GM12875 (cell line): Measurements from ENCODE around the gene GPC3.

Experiments
- H3K4me3 ChIP-seq: one replicate; pipeline ENCODE4 v1.5.1; 2011; ENCODE audit warnings: low read depth, low read length, control low read depth
- TF ChIP-seq, protein P1 (sequence below): IDR thresholded peaks from 2 replicates; pipeline ENCODE4 v1.5.1; 2011; ENCODE audit warnings: low read depth, mild to moderate bottlenecking, control low read depth, inconsistent platforms, low read length, moderate library complexity, borderline replicate concordance; ENCODE audit not compliant: insufficient read depth

GPC3 gene

DNA sequence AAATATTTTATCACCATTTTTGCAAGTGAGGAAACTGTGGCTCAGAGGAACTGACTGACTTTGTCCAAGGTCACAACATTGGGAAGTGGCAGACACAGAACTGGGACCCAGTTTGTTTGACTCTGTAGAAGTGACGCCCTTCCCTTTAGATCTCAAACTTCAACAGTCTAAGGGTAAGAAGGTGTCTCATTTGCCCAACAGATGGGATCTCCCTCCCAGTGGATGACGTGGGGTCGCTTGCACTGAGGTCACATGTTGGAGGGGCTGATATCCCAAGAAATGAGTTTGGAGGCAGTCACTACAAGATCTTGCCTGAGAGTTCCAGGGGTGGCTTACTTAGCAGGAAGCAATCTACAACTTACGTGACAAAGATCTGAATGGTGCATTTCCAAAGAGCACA is 397.6 kb downstream of the GPC3 start:
- TF ChIP-seq, protein P1, sequence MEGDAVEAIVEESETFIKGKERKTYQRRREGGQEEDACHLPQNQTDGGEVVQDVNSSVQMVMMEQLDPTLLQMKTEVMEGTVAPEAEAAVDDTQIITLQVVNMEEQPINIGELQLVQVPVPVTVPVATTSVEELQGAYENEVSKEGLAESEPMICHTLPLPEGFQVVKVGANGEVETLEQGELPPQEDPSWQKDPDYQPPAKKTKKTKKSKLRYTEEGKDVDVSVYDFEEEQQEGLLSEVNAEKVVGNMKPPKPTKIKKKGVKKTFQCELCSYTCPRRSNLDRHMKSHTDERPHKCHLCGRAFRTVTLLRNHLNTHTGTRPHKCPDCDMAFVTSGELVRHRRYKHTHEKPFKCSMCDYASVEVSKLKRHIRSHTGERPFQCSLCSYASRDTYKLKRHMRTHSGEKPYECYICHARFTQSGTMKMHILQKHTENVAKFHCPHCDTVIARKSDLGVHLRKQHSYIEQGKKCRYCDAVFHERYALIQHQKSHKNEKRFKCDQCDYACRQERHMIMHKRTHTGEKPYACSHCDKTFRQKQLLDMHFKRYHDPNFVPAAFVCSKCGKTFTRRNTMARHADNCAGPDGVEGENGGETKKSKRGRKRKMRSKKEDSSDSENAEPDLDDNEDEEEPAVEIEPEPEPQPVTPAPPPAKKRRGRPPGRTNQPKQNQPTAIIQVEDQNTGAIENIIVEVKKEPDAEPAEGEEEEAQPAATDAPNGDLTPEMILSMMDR: no peak
- no peak overlapping the region for H3K4me3 ChIP-seq

DNA sequence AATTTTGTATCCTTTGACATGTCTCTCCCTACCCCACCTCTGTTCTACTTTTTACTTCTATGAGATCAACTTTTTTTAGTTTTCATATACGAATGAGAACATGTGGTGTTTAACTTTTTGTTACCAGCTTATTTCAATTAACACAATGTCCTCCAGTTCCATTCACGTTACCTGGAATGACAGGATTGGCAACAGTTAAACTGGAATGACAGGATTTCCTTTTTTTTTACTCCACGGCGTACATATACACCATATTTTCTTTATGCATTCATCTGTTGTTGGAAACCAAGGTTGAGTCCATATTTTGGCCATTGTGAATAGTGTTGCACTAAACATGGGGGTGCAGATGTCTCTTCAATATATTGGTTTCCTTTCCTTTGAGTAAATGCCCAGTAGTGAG is 398.3 kb downstream of the GPC3 start:
- TF ChIP-seq, protein P1: no peak
- H3K4me3 ChIP-seq: no peak overlapping the region

DNA sequence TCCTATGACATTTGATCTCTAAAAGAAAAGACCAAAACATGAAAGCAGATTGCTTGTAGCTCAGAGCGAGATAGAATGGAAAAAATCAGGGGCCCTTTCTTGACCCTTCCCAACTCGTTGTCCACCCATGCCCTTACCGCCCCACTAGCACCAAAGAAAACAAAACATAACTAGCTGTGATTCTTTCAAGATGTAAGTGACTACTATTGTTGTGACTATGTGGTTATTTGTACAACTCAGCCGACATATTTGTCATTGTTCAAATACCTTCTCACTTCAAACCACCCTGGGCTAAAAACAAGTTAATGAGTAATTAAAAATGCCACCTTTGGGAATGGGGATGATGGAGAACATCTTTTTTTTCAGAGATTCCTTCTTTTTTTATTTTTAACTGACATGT is 399.0 kb downstream of the GPC3 start:
- no peak overlapping the region for H3K4me3 ChIP-seq
- TF ChIP-seq, protein P1: no peak

DNA sequence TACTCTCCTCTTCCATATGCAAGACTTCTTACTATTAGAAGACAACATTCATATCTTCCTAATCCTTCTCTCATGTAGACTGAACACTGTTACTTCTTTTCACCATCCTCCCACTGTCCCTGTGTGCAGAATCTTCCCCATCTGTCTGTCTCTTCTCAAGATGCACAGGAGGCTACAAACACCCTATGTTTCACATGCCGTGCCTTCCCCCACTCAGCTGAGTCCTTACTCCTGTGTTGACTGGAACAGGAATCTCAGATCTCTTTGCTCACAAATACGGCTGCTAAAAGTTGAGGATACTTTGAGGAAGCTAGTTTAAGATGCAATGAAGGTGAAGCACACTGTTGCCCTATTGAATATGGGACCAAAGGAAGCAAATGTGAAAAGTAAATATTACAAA is 401.6 kb downstream of the GPC3 start:
- H3K4me3 ChIP-seq: no peak overlapping the region
- TF ChIP-seq, protein P1: no peak

DNA sequence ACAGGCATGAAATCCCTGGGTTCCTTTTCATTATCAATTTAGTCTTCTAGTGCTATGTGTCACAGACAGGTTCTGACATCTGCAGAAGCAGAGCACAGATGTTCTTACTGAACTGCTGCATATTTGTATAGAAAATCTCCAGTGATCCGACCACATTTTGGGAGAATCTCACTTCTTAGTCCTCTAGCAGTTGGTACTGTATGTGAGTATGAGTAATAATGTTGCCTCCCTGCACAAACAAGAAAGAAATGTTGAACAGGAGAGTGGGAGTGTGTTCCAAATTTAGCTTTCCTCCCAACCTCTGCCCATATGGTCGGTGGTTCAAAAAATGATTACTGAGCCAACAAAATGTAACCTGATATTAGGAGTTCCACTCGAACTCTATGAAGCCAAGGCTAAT is 404.8 kb downstream of the GPC3 start:
- H3K4me3 ChIP-seq: no peak overlapping the region
- TF ChIP-seq, protein P1: no peak

DNA sequence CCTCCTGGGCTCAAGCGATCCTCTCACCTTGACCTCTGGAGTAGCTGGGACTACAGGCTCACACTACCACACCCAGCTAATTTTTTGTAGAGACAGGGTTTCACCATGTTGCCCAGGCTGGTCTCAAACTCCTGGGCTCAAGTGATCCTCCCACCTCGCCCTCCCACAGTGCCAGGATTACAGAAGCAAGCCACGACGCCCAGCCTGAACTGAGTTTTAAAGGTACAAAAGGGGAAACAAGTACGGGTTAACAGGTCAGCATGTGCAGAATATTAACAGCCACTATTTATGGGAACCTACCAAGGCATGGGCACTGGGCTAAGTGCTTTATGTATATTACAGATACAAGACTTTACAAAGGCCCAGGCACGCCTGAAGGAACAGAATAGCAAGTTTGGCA is 405.8 kb downstream of the GPC3 start:
- TF ChIP-seq, protein P1: no peak
- no peak overlapping the region for H3K4me3 ChIP-seq

DNA sequence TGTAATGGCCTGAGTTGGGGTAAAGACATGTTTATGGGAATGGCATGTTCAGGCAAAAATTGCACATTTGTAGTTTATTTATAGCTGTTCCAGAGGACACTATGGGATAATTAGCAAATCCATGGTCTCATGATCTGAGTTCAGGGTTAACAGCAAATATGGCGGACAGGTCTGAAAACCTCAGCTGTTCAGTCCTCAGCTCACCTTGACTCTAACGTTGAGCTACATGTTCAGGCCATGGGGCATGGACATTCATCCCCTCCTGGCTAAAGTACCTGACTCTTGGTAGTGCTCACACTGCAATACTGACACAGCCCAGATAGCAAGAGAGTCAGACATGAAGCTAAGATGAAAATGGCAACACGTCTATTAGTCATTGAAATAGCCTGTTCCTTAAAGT is 408.5 kb downstream of the GPC3 start:
- H3K4me3 ChIP-seq: no peak overlapping the region
- TF ChIP-seq, protein P1: no peak
